SU-DHL-6 (cell line): ENCODE measurements around the gene CAMK4.
"Not testable (repeated sequence)": the region's sequence is repeated elsewhere in the genome, so short reads cannot be mapped to it uniquely, and the experiment has no call there.

Source experiments
- H2AFZ ChIP-seq: fragments of 200-600 bp; sonication (generic); 2 replicates; pipeline ENCODE4 v1.6.1; 2014; ENCODE audit warnings: low read depth, mild to moderate bottlenecking, moderate library complexity, mixed read lengths, antibody characterized with exemption, low read length; ENCODE audit not compliant: severe bottlenecking
- H3F3A ChIP-seq: fragments of 200-600 bp; shearing (Covaris generic); 2 replicates; pipeline ENCODE4 v1.6.0; 2016; ENCODE audit warnings: antibody characterized with exemption, mild to moderate bottlenecking; ENCODE audit not compliant: insufficient read depth
- H3K27ac ChIP-seq: fragments of 200-600 bp; sonication (generic); 2 replicates; pipeline ENCODE4 v1.5.1; 2016; ENCODE audit warnings: low read depth, mild to moderate bottlenecking, low read length, moderate library complexity, mixed read lengths
- H3K27me3 ChIP-seq: fragments of 200-600 bp; sonication (generic), shearing (Covaris generic); 2 replicates; pipeline ENCODE4 v1.6.0; 2014; ENCODE audit warnings: mild to moderate bottlenecking, low read length
- H3K36me3 ChIP-seq: fragments of 200-600 bp; sonication (generic); 2 replicates; pipeline ENCODE4 v1.6.1; 2014; ENCODE audit warnings: mild to moderate bottlenecking, low read length, mixed read lengths
- H3K4me2 ChIP-seq: fragments of 300-600, 200-600 bp; shearing (Covaris generic), sonication (generic); 2 replicates; pipeline ENCODE4 v1.6.0; 2014; ENCODE audit warnings: low read length, low read depth, mild to moderate bottlenecking; ENCODE audit not compliant: poor library complexity, severe bottlenecking
- H3K4me3 ChIP-seq: fragments of 200-600 bp; sonication (generic); 2 replicates; pipeline ENCODE4 v1.5.1; 2014; ENCODE audit warnings: antibody characterized with exemption, low read length, mild to moderate bottlenecking, mixed read lengths; ENCODE audit not compliant: insufficient read depth, poor library complexity, severe bottlenecking
- H3K79me2 ChIP-seq: fragments of 200-600 bp; sonication (generic); 2 replicates; pipeline ENCODE4 v1.6.1; 2014; ENCODE audit warnings: mild to moderate bottlenecking, low read length, moderate library complexity; ENCODE audit not compliant: insufficient read depth
- H3K9ac ChIP-seq: fragments of 200-600 bp; sonication (generic); 2 replicates; pipeline ENCODE4 v1.7.0; 2014; ENCODE audit warnings: mild to moderate bottlenecking, low read length
- H3K9me2 ChIP-seq: fragments of 200-600 bp; sonication (generic); replicated peaks from 2 replicates; pipeline ENCODE4 v1.6.1; 2014; ENCODE audit warnings: low read length; ENCODE audit not compliant: insufficient read depth
- H3K9me3 ChIP-seq: fragments of 200-600 bp; sonication (generic); 2 replicates; pipeline ENCODE4 v1.6.1; 2014; ENCODE audit warnings: low read length, mixed read lengths; ENCODE audit not compliant: insufficient read depth
- H4K20me1 ChIP-seq: fragments of 200-600 bp; sonication (generic); 2 replicates; pipeline ENCODE4 v1.6.1; 2014; ENCODE audit warnings: low read depth, mild to moderate bottlenecking, antibody characterized with exemption, low read length, moderate library complexity, mixed read lengths
- CTCF ChIP-seq: fragments of 200-600 bp; sonication (generic); IDR thresholded peaks from one replicate; pipeline ENCODE4 v1.5.1; 2017; ENCODE audit warnings: antibody characterized with exemption, mild to moderate bottlenecking, low read length, moderate library complexity; ENCODE audit not compliant: insufficient read depth, poor library complexity, severe bottlenecking
- EZH2phosphoT487 ChIP-seq: fragments of 200-600 bp; sonication (generic), shearing (Covaris generic); conservative IDR thresholded peaks from 2 replicates; pipeline ENCODE4 v1.6.1; 2018; ENCODE audit warnings: mild to moderate bottlenecking, antibody characterized with exemption, low read length, moderate library complexity, mixed read lengths

CAMK4 gene

GRCh38 chr5:111299067-111299481 is 74.9 kb downstream of the CAMK4 start:
- Histone ChIP-seq H3K79me2 (no peaks in the 10 kb centered on the region), H3K4me2 (no peak overlapping the region), H3K4me3 (no peak overlapping the region), H2AFZ (no peak overlapping the region), H3F3A (no peaks in the 10 kb centered on the region), H3K9me2 (no peaks in the 10 kb centered on the region), H3K27ac (no peak overlapping the region), H3K9me3 (peaks cover 15% of the 10 kb centered on the region; the same call in 1 of the 2 replicates), H4K20me1 (no peaks in the 10 kb centered on the region), H3K9ac (no peak overlapping the region), H3K27me3 (no peaks in the 10 kb centered on the region), H3K36me3 (no peaks in the 10 kb centered on the region)
- TF ChIP-seq CTCF (no peak), EZH2phosphoT487 (no peak)

GRCh38 chr5:111299831-111300432 is 75.7 kb downstream of the CAMK4 start:
- Histone ChIP-seq H4K20me1 (no peaks in the 10 kb centered on the region), H3F3A (no peaks in the 10 kb centered on the region), H3K9me2 (no peaks in the 10 kb centered on the region), H3K36me3 (no peaks in the 10 kb centered on the region), H3K4me3 (no peak overlapping the region), H3K27me3 (no peaks in the 10 kb centered on the region), H3K27ac (no peak overlapping the region), H2AFZ (no peak overlapping the region), H3K9me3 (peaks cover 15% of the 10 kb centered on the region; the same call in 1 of the 2 replicates), H3K79me2 (no peaks in the 10 kb centered on the region), H3K9ac (no peak overlapping the region), H3K4me2 (no peak overlapping the region)
- TF ChIP-seq EZH2phosphoT487 (no peak), CTCF (no peak)

- no peaks in the 10 kb centered on the region for H3K79me2 ChIP-seq
- no peak for TF ChIP-seq CTCF
- no peaks in the 10 kb centered on the region for H3K9me2 ChIP-seq
- H4K20me1 ChIP-seq, result no peaks in the 10 kb centered on the region
- H3K36me3 ChIP-seq, result no peaks in the 10 kb centered on the region
- no peak overlapping the region for H3K4me2 ChIP-seq
- H3K27me3 ChIP-seq, result no peaks in the 10 kb centered on the region
- H3F3A ChIP-seq, result no peaks in the 10 kb centered on the region
- H3K9ac ChIP-seq, result no peak overlapping the region
- no peak overlapping the region for H2AFZ ChIP-seq
- H3K27ac ChIP-seq, result no peak overlapping the region
- H3K9me3 ChIP-seq, result peaks cover 15% of the 10 kb centered on the region; the same call in 1 of the 2 replicates
- H3K4me3 ChIP-seq, result no peak overlapping the region
These were observed 77.1 kb downstream of the CAMK4 start for GRCh38 chr5:111301264-111301663.

- not testable (repeated sequence) for H3K4me2 ChIP-seq, H3K9me2 ChIP-seq, H3K27ac ChIP-seq, H3K79me2 ChIP-seq, H4K20me1 ChIP-seq, H3K36me3 ChIP-seq, H3K9ac ChIP-seq, H3F3A ChIP-seq, H2AFZ ChIP-seq, H3K27me3 ChIP-seq, H3K4me3 ChIP-seq
- peaks cover 15% of the 10 kb centered on the region; the same call in 1 of the 2 replicates for H3K9me3 ChIP-seq
These were observed 77.9 kb downstream of the CAMK4 start for GRCh38 chr5:111302043-111302442.
